GM12892 (cell line): ENCODE results near the gene FGD4.

Source experiments
- DNase-seq: peaks from one replicate; pipeline ENCODE4 v3.0.0; 2011; ENCODE audit not compliant: insufficient read length
- FAIRE-seq: peaks from 2 replicates; lab custom pipeline; 2011; peaks lifted over from hg19 to GRCh38; lab: Jason Lieb, UNC
- POLR2A ChIP-seq: IDR thresholded peaks from 2 replicates; pipeline ENCODE4 v1.6.1; 2011; ENCODE audit warnings: low read depth, low read length, control low read depth
- POLR2AphosphoS5 ChIP-seq: IDR thresholded peaks from 2 replicates; pipeline ENCODE4 v1.6.1; 2011; ENCODE audit warnings: low read depth, low read length, control low read depth
- TAF1 ChIP-seq: IDR thresholded peaks from 2 replicates; pipeline ENCODE4 v1.6.1; 2011; ENCODE audit warnings: low read depth, mild to moderate bottlenecking, control low read depth, low read length, borderline replicate concordance

The FGD4 gene

GRCh38 chr12:32661706-32662105, 262.3 kb downstream of the FGD4 start:
- TF ChIP-seq POLR2AphosphoS5 (no peak), TAF1 (no peak), POLR2A (no peak)
- DNase-seq (no peak), FAIRE-seq (no peak)

DNA sequence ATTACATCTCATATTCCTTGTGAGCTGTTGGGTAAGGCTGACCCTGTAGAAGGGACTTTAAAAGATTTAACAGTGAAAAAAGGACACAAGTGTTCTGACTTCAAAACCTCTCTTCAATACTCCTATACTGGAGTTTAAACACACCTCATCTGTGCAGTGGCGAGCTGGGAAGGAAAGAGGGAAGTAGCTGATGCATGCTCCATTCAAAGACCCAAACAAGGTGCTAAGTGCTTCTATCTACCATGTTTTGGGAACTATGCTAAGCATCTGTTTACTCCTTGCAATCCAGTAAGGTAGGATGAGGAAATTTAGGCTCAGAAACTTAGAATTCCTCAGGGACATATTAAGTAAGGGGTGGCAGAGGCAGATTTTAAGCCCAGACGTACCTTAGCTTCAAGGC, 263.3 kb downstream of the FGD4 start:
- TF ChIP-seq POLR2AphosphoS5, result no peak
- no peak for TF ChIP-seq TAF1
- TF ChIP-seq POLR2A, result no peak
- no peak for FAIRE-seq
- DNase-seq, result no peak

DNA sequence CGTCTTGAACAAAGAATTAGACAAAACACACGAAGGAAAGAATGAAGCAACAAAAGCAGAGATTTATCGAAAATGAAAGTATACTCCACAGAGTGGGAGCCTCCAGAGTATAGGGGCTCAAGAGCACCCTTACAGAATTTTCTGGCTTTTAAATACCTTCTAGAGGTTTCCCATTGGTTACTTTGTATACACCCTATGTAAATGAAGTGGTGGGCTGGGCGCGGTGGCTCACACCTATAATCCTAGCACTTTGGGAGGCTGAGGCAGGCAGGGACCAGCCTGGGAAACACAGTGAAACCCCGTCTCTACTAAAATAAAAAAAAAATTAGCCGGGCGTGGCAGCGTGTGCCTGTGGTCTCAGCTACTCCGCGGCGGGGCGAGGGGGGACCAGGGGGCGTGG, 266.7 kb downstream of the FGD4 start:
- DNase-seq, result no peak
- TF ChIP-seq TAF1 (no peak), POLR2A (no peak), POLR2AphosphoS5 (no peak)
- no peak for FAIRE-seq

DNA sequence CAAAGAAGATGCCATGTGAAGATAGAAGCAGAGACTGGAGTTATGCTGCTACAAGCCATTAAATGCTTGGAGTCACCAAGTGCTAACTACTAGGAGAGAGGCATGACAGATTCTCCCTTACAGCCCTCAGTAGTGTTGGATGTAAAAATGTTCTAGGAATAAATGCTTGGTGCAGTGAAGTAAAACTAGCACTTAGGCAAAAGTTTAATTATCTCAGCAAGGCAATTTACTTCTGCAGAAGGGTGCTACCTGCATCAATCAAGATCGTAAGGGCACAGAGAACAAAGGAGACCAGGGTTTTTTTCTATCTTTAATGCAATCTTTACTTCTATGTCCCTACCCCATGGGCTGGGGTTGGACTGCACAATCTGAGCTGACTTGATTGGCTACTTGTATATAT, 270.2 kb downstream of the FGD4 start:
- no peak for TF ChIP-seq POLR2A
- TF ChIP-seq TAF1, result no peak
- TF ChIP-seq POLR2AphosphoS5, result no peak
- FAIRE-seq (no peak), DNase-seq (no peak)

DNA sequence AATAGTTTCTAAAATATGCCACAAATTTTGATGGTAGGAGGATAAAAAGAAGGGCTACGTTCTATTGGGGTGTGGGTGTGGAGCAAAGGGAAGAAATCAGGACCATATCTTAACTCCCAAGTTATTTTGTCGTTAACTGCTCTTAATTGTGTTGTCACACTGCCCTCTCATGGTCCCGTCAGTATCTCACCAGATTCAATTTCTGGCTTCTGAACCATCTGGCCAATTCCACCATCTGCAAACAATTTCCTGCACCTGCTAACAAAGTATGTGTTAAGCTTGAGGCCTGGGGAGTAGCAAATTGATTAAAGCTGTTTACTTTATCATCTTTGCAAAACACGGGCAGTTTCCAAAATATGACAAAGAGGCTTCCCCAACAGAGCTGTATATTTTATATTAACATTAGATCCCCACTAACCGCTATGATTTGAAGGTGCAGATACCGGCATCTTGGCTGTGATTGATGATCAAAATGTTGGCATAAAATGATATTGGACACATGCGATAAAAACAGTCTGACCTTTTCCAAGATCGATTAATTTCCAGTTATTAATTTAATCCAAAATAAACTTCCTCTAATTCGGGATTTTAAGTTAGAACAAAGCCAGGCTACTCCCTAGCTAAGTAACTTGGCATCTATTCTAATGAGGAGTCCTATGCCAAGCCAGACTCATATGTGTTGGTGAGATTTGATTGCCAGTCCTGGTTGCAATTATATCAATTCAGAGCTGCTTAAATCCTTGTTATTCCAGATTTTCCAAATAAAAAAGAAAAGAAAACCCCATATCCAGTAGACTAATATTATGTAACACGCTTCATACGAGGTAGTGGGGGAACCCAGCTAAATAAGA, 272.8 kb downstream of the FGD4 start:
- TF ChIP-seq TAF1 (no peak), POLR2A (no peak), POLR2AphosphoS5 (no peak)
- peak; percentile 76 for FAIRE-seq
- no peak for DNase-seq

- peak; percentile 98 for FAIRE-seq
- DNase-seq, result peak; percentile 91
Observed at GRCh38 chr12:32679091-32679919, 279.9 kb downstream of the FGD4 start, which contains the start of gene DNM1L. DNM1L (plus strand) TSS chr12:32679301; CDS start chr12:32679364, 63 bp downstream.

DNA sequence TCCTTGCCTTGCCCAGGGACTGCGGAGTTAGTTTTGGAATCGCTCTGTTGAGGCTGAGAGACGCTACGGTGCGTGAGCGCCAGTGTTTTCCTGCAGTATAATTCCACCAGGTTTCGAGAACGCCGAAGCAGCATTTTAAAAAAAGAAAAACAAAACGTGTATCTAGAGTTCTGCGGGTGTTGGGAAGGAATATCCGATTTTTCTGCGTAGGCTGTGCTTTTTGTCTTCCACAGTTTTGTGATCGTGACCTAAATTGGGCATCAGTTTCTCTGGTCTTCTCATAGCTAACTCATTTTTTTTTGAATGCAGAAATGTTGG, 280.5 kb downstream of the FGD4 start:
- TF ChIP-seq TAF1 (no peak), POLR2A (no peak), POLR2AphosphoS5 (no peak)
- peak; percentile 51 for FAIRE-seq
- DNase-seq, result no peak

More at GRCh38 chr12:32679091-32679919, 279.9 kb downstream of the FGD4 start, which contains the start of gene DNM1L:
- TF ChIP-seq POLR2A (peak; percentile 93), POLR2AphosphoS5 (peak; percentile 90), TAF1 (peak; percentile 77)

DNA sequence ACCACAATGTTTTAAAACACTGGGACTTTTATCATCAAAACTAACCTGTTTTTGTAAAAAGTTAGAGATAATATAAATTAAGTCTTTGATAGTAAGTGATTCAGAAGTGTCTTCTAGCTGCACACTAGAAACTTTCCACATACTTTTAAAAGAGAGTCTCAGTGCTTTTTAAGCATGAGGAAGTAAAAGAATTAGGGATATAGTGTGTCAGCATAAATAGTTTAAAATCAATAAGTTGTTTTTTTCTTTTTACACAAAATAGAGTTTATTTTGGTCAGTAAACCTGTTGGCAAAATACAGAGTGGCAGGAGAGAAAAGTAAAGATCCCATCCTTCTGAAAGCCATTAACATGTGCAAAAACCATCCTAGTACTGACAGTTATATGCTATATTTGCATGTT, 281.4 kb downstream of the FGD4 start:
- no peak for DNase-seq
- TF ChIP-seq POLR2AphosphoS5, result no peak
- TF ChIP-seq POLR2A, result no peak
- no peak for TF ChIP-seq TAF1
- FAIRE-seq, result no peak

- no peak for DNase-seq
- no peak for FAIRE-seq
- TF ChIP-seq POLR2AphosphoS5 (no peak), POLR2A (no peak), TAF1 (no peak)
Observed at GRCh38 chr12:32681272-32681671, 281.9 kb downstream of the FGD4 start.

DNA sequence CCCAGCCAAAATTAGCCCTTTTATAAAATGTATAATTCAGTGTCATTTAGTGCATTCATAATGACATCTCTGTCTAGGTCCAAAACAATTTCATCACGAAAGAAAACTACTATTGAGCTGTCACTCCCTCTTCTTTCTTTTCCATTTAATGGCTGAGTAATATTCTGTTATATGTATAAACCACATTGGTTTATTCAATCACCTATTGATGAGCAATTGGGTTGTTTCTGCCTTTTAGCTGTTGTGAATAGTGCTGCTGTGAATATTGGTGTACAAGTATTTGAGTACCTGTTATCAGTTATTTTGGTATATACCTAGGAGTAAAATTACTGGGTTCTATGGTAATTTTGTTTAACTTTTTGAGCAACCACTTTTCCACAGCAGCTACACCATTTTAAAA, 287.0 kb downstream of the FGD4 start:
- DNase-seq, result no peak
- TF ChIP-seq POLR2A (no peak), TAF1 (no peak), POLR2AphosphoS5 (no peak)
- no peak for FAIRE-seq

GRCh38 chr12:32688786-32689185, 289.4 kb downstream of the FGD4 start:
- DNase-seq (no peak), FAIRE-seq (peak; percentile 5)

More at GRCh38 chr12:32688786-32689185, 289.4 kb downstream of the FGD4 start:
- no peak for TF ChIP-seq TAF1
- TF ChIP-seq POLR2AphosphoS5, result no peak
- no peak for TF ChIP-seq POLR2A
